Measurements from ENCODE around the gene SPRR1B.
"Not testable (repeated sequence)": the region's sequence is repeated elsewhere in the genome, so short reads cannot be mapped to it uniquely, and the experiment has no call there.

Gene SPRR1B, protein sequence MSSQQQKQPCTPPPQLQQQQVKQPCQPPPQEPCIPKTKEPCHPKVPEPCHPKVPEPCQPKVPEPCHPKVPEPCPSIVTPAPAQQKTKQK

GRCh38 chr1:153030895-153031294 lies at the start of gene SPRR1B:
Gene SPRR1B (plus strand): TSS chr1:153031203. CDS start chr1:153032346, 1,143 bp downstream.
- no peak for DNase-seq

- DNase-seq: no peak
Measured at GRCh38 chr1:152982076-152982475, 48.9 kb upstream of the SPRR1B start.

DNA sequence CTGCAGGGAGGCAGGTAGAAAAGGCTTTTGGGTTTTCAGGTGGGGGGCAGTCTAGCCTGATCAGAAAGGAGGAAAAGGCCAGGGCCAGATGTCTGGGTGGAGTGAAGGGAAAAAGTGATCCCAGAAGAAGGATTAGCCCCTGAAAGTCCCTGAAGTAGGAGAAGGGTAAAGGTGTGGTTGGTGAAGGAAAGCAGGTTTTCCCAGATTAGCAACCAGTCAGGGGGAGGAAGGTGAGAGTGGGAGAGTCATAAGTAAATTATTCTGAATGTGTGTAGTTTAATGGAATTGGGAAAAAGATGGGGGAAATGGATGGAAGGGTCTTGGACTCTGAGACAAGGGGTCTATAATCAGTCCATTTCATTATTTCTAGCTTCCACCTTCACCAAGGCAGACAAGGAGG lies 47.8 kb upstream of the SPRR1B start:
- DNase-seq: no peak

- no peak for DNase-seq
Measured at GRCh38 chr1:152983743-152984142, 47.3 kb upstream of the SPRR1B start, which contains the start of gene SPRR1A. Gene SPRR1A (plus strand): TSS chr1:152984081. CDS start chr1:152985231, 1,150 bp downstream.

DNA sequence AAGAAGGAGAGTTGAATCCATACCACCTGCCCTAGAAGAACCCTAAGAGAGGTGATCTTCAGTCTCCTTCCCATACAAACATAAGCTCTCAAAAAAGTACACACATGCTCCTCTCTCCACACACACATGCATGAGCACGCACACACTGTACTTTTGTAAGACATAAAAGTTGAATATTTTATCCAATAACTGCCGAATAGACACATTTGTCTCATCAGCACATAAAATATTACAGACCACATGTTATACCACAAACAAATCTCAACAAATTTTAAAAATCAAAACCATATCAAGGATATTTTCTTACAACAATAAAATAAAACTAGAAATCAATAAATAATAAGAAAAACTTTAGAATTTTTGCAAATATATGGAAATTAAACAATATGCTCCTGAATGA lies 44.4 kb upstream of the SPRR1B start:
- no peak for DNase-seq

DNA sequence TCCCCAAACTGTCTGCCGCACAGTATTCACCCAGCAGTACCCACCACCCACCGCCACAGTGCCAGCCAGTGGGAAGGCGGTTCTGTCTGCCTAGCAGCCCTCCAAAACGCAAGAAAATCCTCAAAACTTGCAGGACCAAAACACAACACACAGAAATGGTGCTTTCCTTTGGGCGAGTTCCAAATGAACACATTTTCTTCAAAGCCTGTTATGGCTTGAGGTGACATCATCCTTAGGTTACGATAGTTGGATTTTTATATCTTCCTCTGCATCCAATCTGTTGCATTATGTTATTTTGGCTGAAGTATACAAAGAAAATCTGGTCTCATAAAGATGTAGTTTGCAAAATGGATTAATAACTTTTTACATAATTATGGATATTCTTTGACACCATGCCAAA lies 37.8 kb upstream of the SPRR1B start:
- DNase-seq: no peak

DNA sequence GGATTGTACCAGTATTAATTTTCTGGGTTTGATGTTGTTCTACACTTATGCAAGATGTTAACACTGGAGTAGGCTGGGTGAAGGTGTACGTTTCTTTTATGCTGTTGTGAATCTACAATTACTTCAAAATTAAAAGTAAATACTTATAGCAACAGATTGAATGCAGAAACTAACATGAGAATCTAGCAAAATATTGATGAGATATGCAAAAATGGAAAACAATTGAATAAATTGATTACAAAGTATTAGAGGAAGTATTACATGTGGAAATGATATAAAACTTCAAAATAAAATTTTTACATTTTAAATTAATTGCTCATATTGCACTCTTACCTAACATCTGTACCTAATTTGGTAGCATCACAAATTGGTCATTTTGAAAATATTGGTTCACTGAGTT lies 35.2 kb upstream of the SPRR1B start:
- no peak for DNase-seq

DNA sequence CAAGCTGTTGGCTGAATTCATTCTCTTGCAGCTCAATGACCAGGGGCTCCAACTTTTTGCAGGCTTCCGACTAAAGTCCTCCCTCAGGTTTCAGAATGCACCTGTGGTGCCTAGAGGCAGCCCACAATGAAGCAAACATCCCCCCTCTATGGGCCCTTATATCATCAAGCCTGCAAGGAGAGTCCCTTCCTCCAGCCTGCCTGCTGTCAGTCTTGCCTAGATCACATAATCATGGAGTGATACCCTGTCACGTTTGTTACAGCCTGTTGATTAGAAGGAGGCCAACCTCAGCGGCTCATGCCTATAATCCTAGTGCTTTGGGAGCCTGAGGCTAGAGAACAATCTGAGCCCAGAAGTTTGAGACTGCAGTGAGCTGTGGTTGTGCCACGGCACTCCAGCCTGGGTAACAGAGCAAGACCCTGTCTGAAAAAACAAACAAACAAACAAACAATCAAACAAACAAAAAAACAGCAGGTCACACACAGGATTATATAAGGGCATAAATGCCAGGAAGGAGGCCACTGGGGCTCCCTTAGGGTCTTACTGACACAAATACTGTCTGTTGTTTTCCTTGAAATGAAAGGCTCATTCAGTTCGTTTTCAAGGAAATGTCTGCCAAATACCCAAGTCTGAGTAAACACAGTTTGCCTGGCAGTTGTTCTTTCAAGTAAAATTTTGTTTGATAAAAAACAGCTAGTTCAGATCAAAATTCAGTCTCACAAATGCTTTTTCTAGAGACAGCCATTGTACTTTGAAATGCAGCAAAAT lies 34.2 kb upstream of the SPRR1B start:
- DNase-seq: no peak

DNA sequence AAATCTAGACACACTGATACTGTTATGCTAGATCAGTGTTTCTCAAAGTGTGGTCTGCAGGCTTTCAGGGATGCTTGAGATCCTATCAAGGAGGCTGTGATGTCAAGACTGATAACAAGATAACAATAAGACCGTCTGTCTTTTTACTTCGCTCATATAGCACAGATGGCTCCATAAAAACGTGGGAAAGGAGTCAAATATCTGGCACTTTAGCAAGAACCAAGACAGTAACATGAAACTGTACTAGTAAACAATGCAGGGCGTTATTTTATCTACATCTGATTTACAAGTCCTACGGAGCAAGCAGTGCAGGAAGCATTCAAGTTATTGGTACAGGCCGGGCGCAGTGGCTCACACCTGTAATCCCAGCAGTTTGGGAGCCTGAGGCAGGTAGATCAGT lies 33.1 kb upstream of the SPRR1B start:
- no peak for DNase-seq

- no peak for DNase-seq
Measured at GRCh38 chr1:152998476-152998875, 32.5 kb upstream of the SPRR1B start.

DNA sequence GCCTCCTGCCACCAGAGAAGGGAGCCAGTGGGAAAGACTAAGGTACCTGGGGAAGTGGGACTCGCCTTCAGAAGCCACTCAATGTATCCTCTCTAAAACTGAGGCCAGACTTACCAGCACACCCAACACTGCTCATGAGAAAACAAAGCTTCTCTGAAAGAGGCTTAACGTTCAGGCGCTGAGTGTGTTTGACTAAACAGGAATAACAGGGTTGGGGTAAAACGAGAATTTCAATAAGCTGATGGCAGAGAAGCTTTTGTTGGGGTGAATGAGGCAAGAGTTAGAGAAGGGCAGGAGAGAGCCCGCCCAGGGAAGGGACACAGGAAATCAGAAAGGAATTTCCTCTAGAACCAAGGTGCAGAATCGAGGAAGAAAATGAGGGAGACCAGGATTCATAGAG lies 31.2 kb upstream of the SPRR1B start:
- no peak for DNase-seq

DNA sequence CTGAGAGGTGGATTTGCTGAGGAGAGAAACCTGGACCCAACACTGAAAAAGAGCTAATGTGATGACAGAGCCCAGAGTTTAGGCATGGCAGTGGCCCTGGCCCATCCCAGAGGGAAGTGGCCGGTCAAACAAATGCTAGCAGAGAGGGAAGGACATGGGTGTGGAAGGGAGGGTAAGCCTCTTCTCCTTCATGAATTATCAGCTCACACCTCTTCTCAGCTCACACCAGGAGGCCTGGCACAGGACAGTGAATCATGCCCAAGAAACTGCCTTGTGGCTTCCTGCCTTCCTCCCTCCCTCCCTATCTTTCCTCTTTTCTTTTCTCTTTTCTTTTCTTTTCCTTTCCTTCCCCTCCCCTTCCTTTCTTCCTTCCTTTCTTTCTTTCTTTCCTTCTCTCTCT lies 30.7 kb upstream of the SPRR1B start:
- no peak for DNase-seq

DNA sequence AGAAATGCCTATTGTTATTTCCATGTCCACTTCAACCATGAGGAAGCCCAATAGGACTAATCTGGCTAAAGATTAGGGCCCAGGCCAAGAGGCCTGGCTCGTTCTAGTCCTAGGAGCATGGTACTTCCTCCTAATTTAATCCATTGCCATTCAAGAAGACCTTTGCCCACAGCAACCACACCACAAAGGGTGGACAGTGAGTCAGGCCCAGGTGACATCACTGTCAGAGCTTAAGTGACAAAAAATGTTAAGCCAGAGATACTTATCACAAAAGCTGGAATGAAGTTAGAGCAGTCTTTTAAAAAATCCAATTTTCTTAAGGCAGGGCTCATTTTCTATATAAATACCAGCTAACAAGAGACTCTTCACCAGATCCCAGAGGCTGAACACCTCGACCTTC lies 29.6 kb upstream of the SPRR1B start, which contains the start of gene SPRR3:
TSS of gene SPRR3 (plus strand) at position 368 of the 400 bp plus-strand sequence. CDS start 1,272 bp downstream, outside the sequence.
- peak in 2 of 3 donors; percentile 26 to 35 for DNase-seq

GRCh38 chr1:153011235-153011758 lies 19.7 kb upstream of the SPRR1B start:
- not testable (repeated sequence) for DNase-seq

GRCh38 chr1:153021829-153022228 lies 9.2 kb upstream of the SPRR1B start:
- not testable (repeated sequence) for DNase-seq

- DNase-seq: peak; percentile 11 to 20 (median 15)
Measured at GRCh38 chr1:153022340-153022739, 8.7 kb upstream of the SPRR1B start.

DNA sequence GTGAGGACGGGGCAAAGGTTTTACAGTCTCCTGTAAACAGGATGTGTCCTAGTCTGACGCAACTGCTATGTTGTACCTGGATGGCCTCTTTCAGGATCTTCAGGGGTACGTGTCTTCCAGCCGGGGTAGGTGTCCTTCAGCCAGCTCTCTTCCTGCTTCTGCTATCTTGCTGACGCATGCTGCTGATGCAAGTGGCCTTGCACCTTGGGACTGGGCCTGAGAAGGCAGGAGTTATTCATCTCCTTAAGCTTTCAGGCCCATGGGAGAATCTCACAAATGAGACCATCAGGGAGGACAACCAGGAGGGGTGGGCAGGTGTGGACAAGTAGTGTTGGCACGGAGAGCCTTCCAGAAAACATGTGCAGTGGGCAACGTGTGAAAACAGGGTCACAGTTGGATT lies 7.9 kb upstream of the SPRR1B start:
- no peak for DNase-seq

GRCh38 chr1:153024413-153024812 lies 6.6 kb upstream of the SPRR1B start:
- DNase-seq: no peak

- DNase-seq: no peak
Measured at GRCh38 chr1:153025797-153026196, 5.2 kb upstream of the SPRR1B start.

DNA sequence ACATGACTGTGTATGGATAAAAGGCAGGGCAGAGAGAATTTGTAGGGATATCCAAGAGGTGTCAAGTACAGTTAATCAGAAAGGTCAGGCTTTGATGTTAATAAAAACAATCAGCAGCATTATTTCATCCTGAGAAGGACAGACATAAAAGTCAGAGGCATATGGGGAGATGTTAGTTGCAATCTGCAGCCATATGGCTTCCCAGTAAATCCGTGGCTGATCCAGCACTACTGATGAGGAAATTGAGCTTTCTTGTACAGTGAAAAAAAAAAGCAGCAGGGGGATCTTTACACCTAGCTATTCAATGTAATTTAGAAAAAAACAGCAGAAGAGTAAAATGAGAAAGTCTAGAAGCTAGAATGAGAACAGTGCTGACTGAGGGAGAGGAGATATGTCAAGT lies 2.2 kb upstream of the SPRR1B start:
- DNase-seq: no peak

DNA sequence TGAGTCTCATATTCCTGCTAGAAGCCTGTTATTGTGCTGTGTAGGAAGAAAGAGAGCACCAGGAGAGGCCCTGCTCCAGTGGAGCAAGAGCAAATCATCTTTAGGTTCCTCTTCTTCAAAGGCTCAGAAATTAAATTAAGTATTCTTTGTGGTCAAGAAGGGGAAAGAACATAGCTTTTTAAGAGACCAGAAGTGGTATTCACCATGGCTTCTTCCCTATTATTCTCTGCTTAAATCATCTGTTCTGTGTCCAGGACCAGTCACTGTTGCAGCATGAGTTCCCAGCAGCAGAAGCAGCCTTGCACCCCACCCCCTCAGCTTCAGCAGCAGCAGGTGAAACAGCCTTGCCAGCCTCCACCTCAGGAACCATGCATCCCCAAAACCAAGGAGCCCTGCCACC lies 1.1 kb downstream of the SPRR1B start:
- no peak for DNase-seq

DNA sequence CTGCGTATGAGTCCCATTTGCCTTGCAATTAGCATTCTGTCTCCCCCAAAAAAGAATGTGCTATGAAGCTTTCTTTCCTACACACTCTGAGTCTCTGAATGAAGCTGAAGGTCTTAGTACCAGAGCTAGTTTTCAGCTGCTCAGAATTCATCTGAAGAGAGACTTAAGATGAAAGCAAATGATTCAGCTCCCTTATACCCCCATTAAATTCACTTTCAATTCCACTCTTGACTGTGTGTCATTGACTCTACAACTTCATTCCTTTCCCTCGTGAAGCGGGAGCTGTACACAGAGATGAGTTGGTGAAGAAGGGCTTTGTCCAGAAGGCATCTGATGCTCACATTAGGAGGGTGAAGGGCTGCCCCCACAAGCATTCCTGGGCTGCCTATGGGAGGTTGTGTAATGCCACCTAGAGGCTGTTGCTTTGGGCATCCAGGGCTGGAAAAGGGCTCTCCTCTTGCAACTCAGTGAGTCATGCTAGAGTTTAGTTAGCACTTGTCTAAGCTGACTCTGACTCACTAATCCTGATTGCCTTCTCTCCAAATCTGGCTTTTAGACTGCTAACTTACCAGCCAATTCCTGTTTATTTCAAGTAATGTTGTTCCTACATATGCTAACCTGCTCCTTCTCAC lies 1.8 kb downstream of the SPRR1B start:
- peak; percentile 17 to 65 (median 36) for DNase-seq

GRCh38 chr1:153035211-153035610 lies 4.2 kb downstream of the SPRR1B start:
- DNase-seq: no peak
